PC-9 (cell line): ENCODE data around the gene CCDC124. TPM values are rescaled to one million over a fixed set of nuclear protein-coding genes. Genes with fewer than 3 reads are reported as not detected.

ENCODE experiments used
- BruUV-seq: library from RNA; stranded (reverse); fragments of 400-500 nt; replicated peaks from 2 replicates; lab custom pipeline; 2021; lab: Mats Ljungman, UMichigan
- CTCF ChIA-PET: fragments of 300-600 bp; sonication (Branson Sonifier 250); formaldehyde crosslinking; loops from one replicate; lab custom pipeline; 2022; ENCODE audit warnings: antibody characterized with exemption; lab: Charles Lee
- POLR2A ChIA-PET: fragments of 300-600 bp; sonication (Branson Sonifier 250); formaldehyde crosslinking; loops from one replicate; lab custom pipeline; 2022; ENCODE audit warnings: antibody characterized with exemption; ENCODE audit not compliant: unreplicated experiment; lab: Charles Lee
- DNase-seq, 2 experiments: peaks; one replicate each; pipeline versions ENCODE4 v3.0.0 to v3.0.0-alpha.2; 2015 to 2022; ENCODE audit warnings: mixed read lengths in 1 of 2
- H2AFZ ChIP-seq: fragments of 200-600 bp; sonication (generic); 2 replicates; pipeline ENCODE4 v1.8.1; 2017; ENCODE audit warnings: antibody characterized with exemption
- H3F3A ChIP-seq: fragments of 200-600 bp; sonication (generic); 2 replicates; pipeline ENCODE4 v1.8.1; 2017; ENCODE audit warnings: antibody characterized with exemption, mild to moderate bottlenecking, low read depth; ENCODE audit not compliant: insufficient read depth
- H3K27ac ChIP-seq: fragments of 200-600 bp; sonication (generic); 2 replicates; pipeline ENCODE4 v1.6.1; 2016; ENCODE audit warnings: mixed run types
- H3K27me3 ChIP-seq: fragments of 200-600 bp; sonication (generic); 2 replicates; pipeline ENCODE4 v1.6.1; 2016; ENCODE audit warnings: low read depth, mixed run types; ENCODE audit not compliant: insufficient read depth
- H3K36me3 ChIP-seq: fragments of 200-600 bp; sonication (generic); 2 replicates; pipeline ENCODE4 v1.6.1; 2016; ENCODE audit warnings: low read depth, mixed run types
- H3K4me1 ChIP-seq: fragments of 200-600 bp; sonication (generic); replicated peaks from 2 replicates; pipeline ENCODE4 v1.6.1; 2016; ENCODE audit warnings: mixed run types; ENCODE audit not compliant: insufficient read depth
- H3K4me2 ChIP-seq: fragments of 200-600 bp; sonication (generic); 2 replicates; pipeline ENCODE4 v1.6.1; 2017; ENCODE audit warnings: mixed run types
- H3K4me3 ChIP-seq: fragments of 200-600 bp; sonication (generic); 2 replicates; pipeline ENCODE4 v1.6.1; 2016; ENCODE audit warnings: mixed run types
- H3K79me2 ChIP-seq: fragments of 200-600 bp; sonication (generic); 2 replicates; pipeline ENCODE4 v1.6.1; 2017; ENCODE audit warnings: low read depth, mixed run types
- H3K9me2 ChIP-seq: fragments of 200-600 bp; sonication (generic); 2 replicates; pipeline ENCODE4 v1.8.1; 2017; ENCODE audit warnings: mild to moderate bottlenecking; ENCODE audit not compliant: insufficient read depth
- H3K9me3 ChIP-seq: fragments of 200-600 bp; sonication (generic); 2 replicates; pipeline ENCODE4 v1.8.1; 2016; ENCODE audit warnings: low read depth; ENCODE audit not compliant: insufficient read depth
- H4K20me1 ChIP-seq: fragments of 200-600 bp; sonication (generic); 2 replicates; pipeline ENCODE4 v1.8.1; 2017; ENCODE audit not compliant: insufficient read depth
- CTCF ChIP-seq: fragments of 200-600 bp; sonication (generic); conservative IDR thresholded peaks from 2 replicates; pipeline ENCODE4 v1.6.1; 2017; ENCODE audit warnings: mixed run types, antibody characterized with exemption, mild to moderate bottlenecking, moderate library complexity
- EZH2 ChIP-seq: fragments of 200-600 bp; sonication (generic); IDR thresholded peaks from 2 replicates; pipeline ENCODE4 v1.8.0; 2017; ENCODE audit warnings: antibody characterized with exemption, low read depth
- intact Hi-C: fragments of 100-400 bp; cut with micrococcal nuclease; formaldehyde crosslinking; loops from one replicate; pipeline ENCODE4 v1.10.0; 2022; ENCODE audit not compliant: unreplicated experiment
- total RNA-seq: library from RNA; stranded (reverse); gene quantifications from 2 replicates; pipeline ENCODE4 v1.2.3, GENCODE V29; 2021

The CCDC124 gene
- total RNA-seq, 1 experiment from 2014 or later, result 118 TPM

DNA sequence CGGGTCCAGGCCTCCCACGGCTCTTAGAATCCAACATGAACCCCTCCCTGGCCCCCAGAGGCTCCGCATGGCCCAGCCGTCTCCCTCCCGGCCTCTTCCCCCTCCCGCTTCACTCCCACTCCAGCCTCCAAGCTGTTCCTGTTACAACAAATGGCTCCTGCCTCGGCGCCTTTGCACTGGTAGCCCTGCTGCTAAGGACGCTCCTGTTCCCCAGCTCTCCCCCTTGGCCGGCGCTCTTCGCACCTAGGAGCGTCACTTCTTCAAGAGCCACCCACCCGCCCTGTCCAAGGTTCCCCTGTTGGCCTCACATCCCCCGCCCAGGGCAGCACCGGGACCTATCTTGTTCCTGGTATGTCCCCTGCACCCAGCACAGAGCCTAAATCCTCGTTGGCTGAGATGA lies 9.4 kb downstream of the CCDC124 start:
- no TSS peak for BruUV-seq
- TF ChIP-seq EZH2, result no peak
- no peak for TF ChIP-seq CTCF
- H3K79me2 ChIP-seq, result no peaks in the 10 kb centered on the region
- H3F3A ChIP-seq, result peaks cover 37% of the 10 kb centered on the region
- no peak overlapping the region for H3K4me3 ChIP-seq
- ChIA-PET POLR2A (no interaction called here), CTCF (no interaction called here)
- no peaks in the 10 kb centered on the region for H3K9me3 ChIP-seq
- H3K27ac ChIP-seq, result no peak overlapping the region
- peaks cover 2% of the 10 kb centered on the region; the same call in 1 of the 2 replicates for H3K4me1 ChIP-seq
- intact Hi-C loops, result no loop called here
- H2AFZ ChIP-seq, result no peak overlapping the region
- H3K9me2 ChIP-seq, result no peaks in the 10 kb centered on the region
- DNase-seq, result no peak
- H4K20me1 ChIP-seq, result no peaks in the 10 kb centered on the region; the same call in 1 of the 2 replicates
- H3K36me3 ChIP-seq, result no peaks in the 10 kb centered on the region; the same call in 1 of the 2 replicates
- no peak overlapping the region for H3K4me2 ChIP-seq
- H3K27me3 ChIP-seq, result no peaks in the 10 kb centered on the region

DNA sequence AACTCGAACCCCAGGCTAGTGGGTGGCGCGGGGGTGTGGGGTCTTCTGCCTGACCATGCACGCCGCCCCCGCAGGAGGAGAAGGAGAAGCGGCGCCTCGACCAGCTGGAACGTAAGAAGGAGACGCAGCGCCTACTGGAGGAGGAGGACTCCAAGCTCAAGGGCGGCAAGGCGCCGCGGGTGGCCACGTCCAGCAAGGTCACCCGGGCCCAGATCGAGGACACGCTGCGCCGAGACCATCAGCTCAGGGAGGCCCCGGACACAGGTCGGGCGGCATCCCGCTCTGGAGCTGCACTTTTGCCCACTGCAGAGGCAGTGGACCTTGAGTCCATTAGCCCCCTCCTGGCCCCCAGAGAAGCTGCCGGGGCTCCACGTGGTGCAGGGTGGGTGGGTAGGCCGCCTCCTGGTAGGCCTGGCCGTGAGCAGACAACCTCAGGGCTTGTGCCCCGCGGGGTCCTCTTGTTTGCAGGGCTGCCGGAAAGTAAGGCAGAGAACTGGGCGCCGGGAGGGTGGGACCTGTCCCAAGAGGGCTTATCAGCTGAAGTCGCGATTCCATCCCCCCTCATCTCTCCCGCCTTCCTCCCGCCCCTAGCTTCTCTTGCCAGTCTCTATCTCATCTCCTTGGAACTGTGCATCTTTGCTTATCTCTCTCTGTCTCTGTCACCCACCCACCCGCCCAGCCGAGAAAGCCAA lies 9.9 kb downstream of the CCDC124 start:
- Histone ChIP-seq H3F3A (peaks cover 40% of the 10 kb centered on the region), H3K4me3 (no peak overlapping the region), H3K27ac (no peak overlapping the region), H3K4me1 (peaks cover 6% of the 10 kb centered on the region; the same call in 1 of the 2 replicates), H3K9me2 (no peaks in the 10 kb centered on the region), H3K27me3 (no peaks in the 10 kb centered on the region), H3K79me2 (no peaks in the 10 kb centered on the region), H3K4me2 (no peak overlapping the region), H2AFZ (no peak overlapping the region), H3K9me3 (no peaks in the 10 kb centered on the region), H4K20me1 (no peaks in the 10 kb centered on the region; the same call in 1 of the 2 replicates), H3K36me3 (no peaks in the 10 kb centered on the region; the same call in 1 of the 2 replicates)
- intact Hi-C loops, result no loop called here
- ChIA-PET CTCF (no interaction called here), POLR2A (interaction anchor here (0.5 to 0.6 kb wide), 2 partner anchors 140 to 263 kb away, joined by 6 to 19 read pairs; no protein-coding TSS in a partner anchor)
- DNase-seq, result no peak
- no TSS peak for BruUV-seq
- no peak for TF ChIP-seq EZH2
- TF ChIP-seq CTCF, result no peak

DNA sequence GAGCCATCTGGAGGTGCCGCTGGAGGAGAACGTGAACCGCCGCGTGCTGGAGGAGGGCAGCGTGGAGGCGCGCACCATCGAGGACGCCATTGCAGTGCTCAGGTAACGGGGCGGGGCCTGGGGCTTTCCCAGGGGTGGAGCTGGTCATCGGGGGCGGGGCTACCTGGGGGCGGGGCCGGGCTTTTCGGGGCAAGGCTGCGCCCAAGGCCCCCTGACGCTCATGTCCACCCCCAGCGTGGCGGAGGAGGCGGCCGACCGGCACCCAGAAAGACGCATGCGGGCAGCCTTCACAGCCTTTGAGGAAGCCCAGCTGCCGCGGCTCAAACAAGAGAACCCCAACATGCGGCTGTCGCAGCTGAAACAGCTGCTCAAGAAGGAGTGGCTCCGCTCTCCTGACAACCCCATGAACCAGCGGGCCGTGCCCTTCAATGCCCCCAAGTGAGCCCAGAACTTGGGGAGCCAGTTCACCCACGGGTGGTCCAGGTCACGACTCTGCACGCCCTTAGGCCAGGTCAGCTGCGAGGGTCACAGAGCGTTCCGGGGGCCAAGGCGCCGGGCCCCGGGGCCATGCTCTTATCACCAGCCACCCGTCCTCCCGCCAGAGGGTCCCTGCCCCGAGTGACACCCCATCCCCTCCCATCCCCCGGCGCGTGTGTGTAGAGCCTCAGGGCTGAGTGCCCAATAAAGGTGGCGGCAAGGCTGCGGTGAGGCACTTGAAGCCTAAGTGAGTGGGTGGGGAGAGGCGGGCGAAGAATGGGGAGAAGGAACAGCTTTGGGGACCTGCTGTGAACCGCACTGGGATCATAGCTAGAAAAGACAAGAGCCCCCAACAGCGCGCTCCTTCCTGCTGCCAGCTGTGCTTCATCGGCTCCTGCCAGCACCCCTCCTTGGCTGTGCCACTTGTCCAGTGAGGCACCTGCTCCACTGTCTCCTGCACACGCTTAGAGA lies 10.7 kb downstream of the CCDC124 start:
- ChIA-PET POLR2A (interaction anchor here (0.5 to 0.6 kb wide), 3 partner anchors 52 to 264 kb away, joined by 6 to 19 read pairs (median 9); no protein-coding TSS in a partner anchor), CTCF (no interaction called here)
- Histone ChIP-seq H4K20me1 (no peaks in the 10 kb centered on the region; the same call in 1 of the 2 replicates), H2AFZ (no peak overlapping the region), H3K4me1 (peaks cover 6% of the 10 kb centered on the region; the same call in 1 of the 2 replicates), H3K27ac (no peak overlapping the region), H3K4me3 (no peak overlapping the region), H3K9me2 (no peaks in the 10 kb centered on the region), H3K79me2 (no peaks in the 10 kb centered on the region), H3F3A (peaks cover 40% of the 10 kb centered on the region), H3K27me3 (no peaks in the 10 kb centered on the region), H3K36me3 (no peaks in the 10 kb centered on the region; the same call in 1 of the 2 replicates), H3K4me2 (no peak overlapping the region), H3K9me3 (no peaks in the 10 kb centered on the region)
- BruUV-seq, result TSS peak; percentile 52
- TF ChIP-seq EZH2 (no peak), CTCF (no peak)
- DNase-seq, result no peak
- intact Hi-C loops, result no loop called here
